Suprapubic skin (tissue), 4 donors: ENCODE measurements around the gene KRT4.

Experiments used
- POLR2A ChIP-seq, 2 donors: fragments of 450-650 bp; IDR thresholded peaks; one replicate each; pipeline ENCODE4 v1.6.1; 2017; ENCODE audit warnings: antibody characterized with exemption in 2 of 2, mild to moderate bottlenecking in 2 of 2, moderate library complexity in 2 of 2
- POLR2AphosphoS5 ChIP-seq, 3 donors: sonication (generic); formaldehyde crosslinking; IDR thresholded peaks; one replicate each; pipeline ENCODE4 v1.6.1; 2017; ENCODE audit warnings: antibody characterized with exemption in 3 of 3
- TF ChIP-seq, protein P1 (sequence below), 2 donors: fragments of 200-600 bp in 1 of 2; fragments of 450-650 bp in 1 of 2; sonication (generic) in 1 of 2; IDR thresholded peaks; one replicate each; pipeline ENCODE4 v1.5.1; 2016 to 2019; ENCODE audit warnings: antibody characterized with exemption in 2 of 2, mild to moderate bottlenecking in 1 of 2, moderate library complexity in 1 of 2

DNA sequence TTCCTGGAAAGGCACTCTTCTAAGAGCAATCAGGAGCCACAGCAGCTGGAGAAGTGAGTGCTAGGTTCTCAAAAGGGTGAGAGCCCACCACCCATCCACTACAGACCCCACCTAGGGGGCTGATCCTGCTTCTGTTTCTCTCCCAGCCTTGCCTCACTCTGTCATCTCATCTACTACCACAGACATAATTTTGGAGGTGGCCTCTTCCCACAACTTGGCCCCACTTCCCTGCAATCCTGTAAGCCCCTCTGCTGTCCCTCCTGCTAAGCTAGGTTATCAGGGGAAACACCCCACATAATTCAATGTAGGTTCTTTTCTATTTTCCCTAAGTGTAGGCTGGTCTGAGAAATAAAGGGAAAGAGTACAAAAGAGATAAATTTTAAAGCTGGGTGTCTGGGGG, 53.3 kb downstream of the KRT4 start:
- TF ChIP-seq, protein P1, sequence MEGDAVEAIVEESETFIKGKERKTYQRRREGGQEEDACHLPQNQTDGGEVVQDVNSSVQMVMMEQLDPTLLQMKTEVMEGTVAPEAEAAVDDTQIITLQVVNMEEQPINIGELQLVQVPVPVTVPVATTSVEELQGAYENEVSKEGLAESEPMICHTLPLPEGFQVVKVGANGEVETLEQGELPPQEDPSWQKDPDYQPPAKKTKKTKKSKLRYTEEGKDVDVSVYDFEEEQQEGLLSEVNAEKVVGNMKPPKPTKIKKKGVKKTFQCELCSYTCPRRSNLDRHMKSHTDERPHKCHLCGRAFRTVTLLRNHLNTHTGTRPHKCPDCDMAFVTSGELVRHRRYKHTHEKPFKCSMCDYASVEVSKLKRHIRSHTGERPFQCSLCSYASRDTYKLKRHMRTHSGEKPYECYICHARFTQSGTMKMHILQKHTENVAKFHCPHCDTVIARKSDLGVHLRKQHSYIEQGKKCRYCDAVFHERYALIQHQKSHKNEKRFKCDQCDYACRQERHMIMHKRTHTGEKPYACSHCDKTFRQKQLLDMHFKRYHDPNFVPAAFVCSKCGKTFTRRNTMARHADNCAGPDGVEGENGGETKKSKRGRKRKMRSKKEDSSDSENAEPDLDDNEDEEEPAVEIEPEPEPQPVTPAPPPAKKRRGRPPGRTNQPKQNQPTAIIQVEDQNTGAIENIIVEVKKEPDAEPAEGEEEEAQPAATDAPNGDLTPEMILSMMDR (IDR thresholded peaks at IDR 0.05) = no peak
- TF ChIP-seq POLR2A (IDR thresholded peaks at IDR 0.05) (no peak), POLR2AphosphoS5 (IDR thresholded peaks at IDR 0.05) (no peak)
